GM18909 (cell line): Measurements from ENCODE around the gene LYRM4.
A peak's percentile ranks its signal among the peaks of the same experiment; 100 is the strongest.

ENCODE experiments used
- ATAC-seq: cut with Tn5 transposase; IDR thresholded peaks from one replicate; pipeline ENCODE4 v1.9.1; 2021; ENCODE audit warnings: mild to moderate bottlenecking; ENCODE audit not compliant: unreplicated experiment, poor library complexity

Gene LYRM4

DNA sequence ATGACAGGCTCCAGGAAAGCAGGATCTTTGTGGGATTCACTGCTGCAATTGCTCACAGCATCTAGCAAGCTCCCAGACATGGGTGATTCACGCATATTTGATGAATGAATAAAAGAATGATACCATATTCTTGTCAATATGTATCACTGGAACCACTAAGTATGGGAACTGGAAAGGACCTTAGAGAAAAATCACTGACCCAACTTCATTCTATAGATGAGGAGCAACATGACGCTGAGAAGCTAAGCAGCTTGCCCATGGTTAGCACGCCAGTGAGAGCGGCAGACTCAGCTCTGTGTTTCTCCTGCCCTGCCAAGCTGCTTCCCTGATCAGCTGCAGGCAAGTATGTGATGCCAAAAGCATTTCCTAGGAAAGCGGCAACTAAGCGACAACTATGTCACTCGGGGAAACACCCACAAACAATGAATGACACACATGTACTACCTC lies 108.8 kb downstream of the LYRM4 start:
- no peak for ATAC-seq

DNA sequence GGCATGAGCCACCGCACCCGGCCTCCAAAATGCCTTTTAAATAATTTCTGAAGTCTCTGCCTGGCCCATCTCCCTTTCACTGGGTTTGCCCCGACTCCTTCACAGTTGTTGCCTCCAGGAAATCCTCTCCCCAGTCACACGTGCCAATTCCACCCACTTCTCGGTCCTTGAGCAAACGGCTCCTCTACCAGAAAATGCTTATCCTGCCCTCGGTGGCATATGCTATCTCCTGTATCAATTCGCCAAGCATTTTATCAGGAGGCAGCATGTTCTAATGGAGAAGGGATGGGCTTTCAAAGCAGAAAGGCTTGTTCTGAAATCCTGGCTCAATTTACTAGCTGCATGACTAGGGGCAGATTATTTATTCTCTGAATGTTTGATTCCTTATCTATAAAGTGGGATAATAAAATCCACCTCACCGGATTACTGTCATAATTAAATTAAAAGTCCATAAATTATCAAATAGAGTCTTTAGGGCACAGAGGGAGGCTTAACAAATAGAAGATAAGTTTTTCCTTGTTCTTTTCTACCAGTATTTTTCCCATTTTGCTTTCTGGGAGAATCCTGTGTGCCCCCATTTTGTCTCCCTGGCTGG lies 109.3 kb downstream of the LYRM4 start:
- no peak for ATAC-seq

DNA sequence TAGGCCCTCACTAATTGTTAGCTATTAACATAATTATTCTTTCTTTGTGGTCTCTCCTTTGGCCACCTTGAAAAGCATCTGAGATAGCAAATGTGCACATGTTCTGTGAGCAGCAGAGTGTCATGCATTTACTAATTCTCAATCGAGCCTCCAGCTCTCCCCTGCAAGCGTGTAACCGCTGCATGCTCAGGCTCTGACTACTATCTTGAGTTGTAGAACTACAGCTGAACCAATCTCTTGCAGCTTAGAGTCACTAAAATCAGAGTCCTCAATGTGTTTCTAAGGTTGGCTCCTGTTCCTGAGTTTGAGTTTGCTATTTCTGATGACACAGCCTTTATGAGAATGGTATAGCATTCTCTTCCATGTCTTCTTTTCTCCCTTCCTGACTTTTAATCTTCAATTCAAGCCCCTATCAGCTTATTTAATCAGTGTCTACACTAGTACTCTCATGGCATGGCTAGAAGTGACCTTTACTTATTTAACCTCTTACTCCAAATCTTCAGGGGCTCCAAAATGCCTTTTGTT lies 110.1 kb downstream of the LYRM4 start:
- ATAC-seq = no peak

DNA sequence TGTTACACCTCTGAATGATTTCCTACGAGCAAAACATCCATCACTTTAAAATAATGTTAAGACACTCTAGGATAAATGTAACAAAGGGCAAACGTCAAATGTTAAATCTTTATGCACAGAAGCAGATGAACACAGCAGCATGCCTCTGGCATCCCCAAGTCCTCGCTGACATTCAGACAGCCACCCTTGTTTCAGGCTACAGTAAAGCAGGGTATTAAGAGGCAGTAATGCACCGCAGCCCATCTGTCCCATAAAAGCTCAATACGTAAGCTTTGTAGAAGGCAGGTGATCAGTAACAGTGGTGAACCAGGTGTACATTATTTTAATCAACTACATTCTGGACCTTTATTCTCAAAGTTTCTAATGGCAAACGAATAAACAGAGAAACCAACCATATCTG lies 110.9 kb downstream of the LYRM4 start:
- ATAC-seq = no peak

DNA sequence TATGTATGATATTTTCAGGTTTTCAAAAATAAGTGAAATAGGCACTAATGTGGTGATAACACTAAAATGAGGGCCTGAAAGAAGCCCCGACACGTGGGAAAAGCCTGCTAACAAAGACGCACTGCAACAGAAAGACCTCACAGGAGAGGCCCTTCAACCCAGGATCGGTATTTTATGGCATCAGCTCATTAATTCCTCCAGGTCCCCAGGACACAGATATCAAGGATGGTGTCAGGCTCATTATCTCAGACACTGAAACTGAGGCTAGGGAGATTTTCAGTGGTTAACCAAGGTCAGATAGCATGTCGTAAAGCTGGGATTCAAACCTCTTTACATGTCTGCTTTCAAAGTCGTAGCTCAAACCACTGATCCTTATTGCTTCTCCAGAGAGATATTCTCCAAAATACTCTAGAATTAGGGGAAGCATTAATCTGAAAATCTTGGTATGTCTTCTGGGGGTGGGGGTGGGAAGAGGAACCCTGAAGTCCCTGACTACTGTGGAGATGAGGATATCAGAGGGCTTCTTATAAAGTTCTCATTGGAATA lies 111.5 kb downstream of the LYRM4 start:
- no peak for ATAC-seq

DNA sequence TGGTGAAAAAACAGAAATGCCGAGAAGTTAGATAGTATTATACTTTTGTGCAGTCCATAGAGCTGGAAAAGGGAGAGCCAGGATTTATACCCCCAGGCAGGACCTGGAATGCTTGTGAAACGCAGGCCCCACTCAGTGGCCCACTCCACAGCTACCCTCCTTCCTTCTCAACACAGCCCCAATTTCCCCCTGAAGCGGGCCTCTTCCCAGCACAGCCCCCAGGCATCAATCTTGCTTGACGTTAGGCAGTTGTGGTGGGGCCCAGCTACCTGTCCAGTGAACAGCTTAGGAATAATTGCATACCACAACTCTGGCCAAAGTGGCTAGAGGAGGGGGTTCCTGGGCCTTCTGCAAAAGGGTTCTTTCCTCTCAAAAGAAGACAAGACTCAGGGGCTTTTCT lies 114.4 kb downstream of the LYRM4 start:
- ATAC-seq = no peak

DNA sequence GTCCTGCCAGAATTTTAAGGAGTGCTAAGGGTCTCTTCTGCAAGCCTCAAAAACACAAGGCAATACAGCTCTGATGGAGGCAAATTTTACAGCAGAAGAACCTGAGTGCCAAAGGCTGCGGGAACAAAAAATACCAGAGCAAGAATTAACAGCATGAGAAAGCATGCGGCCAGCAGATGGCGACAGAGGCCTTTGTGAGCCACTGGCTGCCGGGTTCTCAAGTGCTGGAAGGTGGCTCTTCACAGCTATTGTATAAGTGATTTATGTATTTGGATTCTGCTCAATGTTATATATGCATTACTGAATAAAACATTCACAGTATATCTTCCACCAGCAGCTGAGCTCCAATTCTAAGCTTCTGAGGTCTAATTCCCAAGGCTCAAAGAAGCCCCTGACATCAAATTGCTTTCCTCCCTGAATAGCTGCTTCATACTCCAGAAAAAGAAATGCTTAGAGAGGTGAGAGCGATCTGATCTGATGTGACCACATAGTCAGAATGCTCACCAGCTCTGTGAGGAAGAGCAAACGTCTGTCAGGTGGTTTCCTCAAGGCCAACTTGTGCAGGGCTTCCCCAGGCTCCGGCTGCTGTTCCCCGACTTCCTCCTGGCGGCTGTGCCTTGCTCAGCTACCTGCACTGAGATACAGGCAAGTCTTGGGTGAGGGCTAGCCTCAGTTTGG lies 117.0 kb downstream of the LYRM4 start:
- ATAC-seq = peak; percentile 59

DNA sequence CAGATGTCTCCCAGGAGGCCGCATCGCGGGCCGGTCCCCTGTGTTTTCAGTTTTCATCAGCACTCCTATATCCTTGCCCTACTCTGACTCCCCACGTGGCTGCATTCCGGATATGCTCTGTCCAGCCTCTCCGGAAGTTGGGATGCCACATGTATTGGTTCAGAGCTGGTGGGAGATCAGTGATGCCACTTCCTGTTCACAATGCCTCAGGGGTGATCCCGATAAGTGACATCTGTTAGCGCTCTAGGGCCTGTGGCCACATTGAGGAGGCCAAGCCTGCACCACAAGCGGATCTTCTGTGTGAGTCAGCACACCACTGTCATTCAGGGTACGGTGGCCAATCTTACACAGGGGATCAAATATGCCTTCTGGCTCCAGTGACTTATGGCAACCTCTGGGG lies 117.8 kb downstream of the LYRM4 start:
- no peak for ATAC-seq

DNA sequence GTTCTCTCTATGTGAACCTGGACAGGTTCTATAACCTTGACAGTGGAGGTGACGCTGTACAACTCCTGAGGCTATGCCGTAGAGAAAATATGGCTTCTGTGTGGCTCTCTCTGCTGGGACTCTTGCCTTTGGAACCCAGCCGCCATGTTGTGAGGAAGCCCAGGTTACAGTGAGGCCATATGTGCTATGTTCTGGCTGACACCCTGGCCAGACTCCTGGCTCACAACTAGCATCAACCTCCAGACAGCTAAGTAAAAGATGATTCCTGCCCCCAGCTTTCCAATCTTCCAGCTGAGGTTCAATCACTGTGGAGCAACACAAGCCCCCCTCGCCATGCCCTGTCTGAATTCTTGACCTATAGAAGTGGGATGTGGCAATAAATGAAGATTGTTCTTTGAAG lies 118.6 kb downstream of the LYRM4 start:
- no peak for ATAC-seq

DNA sequence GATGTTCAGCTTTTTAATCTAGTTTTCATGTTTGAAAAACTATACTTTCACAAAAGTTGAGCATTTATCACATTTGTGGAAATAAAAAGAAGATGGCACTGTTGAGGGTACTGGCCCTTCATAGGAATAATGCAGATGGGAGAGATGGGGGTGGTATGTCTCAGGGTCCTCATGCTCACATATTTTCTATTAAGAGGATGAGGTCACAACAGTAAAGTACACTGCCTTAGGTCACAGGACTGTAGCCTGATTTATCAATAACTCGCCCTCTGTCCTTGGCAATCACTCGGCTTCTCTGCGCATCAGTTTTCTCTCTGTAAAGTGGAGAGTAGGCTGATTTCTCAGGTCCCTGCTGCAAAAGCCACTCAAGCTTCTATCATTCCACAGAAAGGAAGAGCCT lies 119.7 kb downstream of the LYRM4 start:
- ATAC-seq = no peak

DNA sequence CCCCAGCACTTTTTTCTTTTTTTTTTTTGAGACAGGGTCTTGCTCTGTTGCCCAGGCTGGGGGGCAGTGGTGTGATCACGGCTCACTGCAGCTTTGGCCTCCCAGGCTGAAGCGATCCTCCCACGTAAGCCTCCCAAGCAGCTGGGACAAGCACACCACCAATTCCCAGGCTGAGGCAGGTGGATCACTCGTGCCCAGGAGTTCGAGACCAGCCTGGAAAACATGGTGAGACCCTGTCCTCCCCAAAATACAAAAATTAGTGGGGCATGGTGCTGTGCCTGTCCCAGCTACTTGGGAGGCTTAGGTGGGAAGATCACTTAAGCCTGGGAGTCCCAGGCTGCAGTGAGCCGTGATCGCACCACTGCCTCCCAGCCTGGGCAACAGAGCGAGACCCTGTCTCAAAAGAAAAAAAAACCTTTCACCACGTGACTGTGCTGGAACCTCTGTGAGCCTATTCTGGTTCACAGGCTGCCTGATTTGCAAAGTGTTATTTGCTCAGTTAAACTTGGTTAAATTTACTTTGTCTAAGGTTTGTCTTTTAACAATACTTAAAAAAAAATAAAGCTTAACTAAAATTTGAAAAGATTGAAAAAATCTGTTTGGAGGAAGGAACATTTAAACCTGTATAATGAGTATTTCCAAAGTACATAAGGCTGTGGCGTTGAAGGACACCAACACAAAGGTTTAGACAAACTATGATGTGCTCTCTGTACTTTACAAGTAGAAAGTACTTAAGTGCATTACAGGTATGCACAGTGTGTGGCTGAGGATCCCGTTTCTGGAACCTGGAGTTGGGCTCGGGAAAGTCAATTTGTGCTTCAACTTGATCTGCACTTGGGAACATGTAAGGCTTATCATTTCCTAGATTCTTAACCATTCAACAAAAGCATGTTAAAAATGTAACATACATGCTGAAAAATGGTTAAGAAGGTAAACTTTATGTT lies 120.7 kb downstream of the LYRM4 start:
- no peak for ATAC-seq

DNA sequence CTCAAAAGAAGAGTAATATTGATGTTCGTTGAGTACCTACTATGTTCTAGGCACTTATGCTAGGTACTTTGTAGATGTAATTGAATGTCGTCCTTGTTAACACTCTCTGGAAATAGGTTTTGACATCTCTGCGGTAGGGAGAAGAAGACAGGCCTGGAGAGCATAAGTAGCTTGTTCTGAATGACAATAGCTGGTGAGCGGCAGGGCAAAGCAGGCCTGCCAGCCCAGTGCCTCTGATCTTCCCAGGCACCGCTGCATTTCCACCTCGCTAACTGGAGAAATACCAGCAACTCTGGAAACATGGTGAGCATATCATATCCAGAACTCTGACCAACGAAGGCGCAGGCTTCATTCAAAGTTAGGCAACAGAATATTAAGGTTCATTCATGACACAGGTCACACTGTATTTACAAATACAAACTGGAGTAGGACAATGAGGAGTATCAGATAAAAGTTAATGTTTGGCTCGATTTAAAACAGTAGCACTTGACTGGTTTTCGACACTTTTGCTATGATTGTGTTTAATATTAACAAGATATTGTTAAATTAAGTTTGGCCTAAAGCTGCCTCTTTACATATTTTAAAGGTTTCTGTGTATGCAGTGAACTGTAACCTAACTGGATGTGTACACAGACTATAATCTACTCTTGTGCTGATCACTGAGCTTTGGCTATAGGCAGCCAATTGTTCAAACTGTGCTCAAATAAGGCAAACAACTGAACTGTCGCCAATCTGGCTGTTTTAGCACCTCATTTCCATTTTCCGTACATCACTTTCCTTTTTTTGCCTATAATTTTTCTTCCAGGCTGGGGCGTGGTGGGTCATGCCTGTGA lies 121.5 kb downstream of the LYRM4 start:
- no peak for ATAC-seq

DNA sequence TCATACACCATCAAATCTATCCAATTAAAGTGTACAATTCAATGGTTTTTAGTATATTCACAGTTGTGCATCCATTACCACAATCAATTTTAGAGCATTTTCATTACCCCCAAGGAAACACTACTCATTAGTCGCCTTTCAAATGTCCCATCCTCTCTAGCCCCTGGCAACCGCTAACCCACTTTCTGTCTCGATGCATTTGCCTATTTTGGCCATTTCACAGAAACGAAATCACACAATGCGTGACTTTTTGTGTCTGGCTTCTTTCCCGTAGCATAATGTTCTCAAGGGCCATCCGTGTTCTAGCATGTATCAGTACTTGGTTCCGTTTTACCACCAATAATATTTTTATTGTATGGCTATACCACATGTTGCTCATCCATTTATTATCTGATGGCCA lies 123.9 kb downstream of the LYRM4 start:
- no peak for ATAC-seq

DNA sequence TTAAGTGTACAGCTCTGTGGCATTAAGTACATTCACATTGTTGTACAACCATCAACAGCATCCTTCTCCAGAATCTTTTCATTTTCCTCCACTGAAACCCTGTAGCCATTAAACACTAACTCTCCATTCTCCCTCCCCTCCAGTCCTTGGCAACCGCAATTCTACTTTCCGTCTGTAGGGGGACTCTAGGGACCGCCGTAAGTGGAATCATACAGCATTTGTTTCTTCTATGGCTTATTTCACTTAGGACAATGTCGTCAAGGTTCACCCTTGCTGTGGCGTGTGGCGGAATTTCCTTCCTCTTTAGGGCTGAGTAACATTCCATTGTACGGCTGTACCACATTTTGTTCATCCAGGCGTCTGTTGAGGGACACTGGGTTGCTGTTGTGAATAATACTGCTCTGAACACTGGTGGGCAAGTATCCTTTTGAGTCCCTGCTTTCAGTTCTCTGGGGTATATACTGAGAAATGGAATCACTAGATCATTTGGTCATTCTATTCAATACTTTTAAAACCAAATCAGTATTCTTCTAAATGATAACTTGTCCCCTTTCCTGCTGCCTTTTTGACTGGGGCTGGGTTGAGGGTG lies 124.9 kb downstream of the LYRM4 start:
- no peak for ATAC-seq

DNA sequence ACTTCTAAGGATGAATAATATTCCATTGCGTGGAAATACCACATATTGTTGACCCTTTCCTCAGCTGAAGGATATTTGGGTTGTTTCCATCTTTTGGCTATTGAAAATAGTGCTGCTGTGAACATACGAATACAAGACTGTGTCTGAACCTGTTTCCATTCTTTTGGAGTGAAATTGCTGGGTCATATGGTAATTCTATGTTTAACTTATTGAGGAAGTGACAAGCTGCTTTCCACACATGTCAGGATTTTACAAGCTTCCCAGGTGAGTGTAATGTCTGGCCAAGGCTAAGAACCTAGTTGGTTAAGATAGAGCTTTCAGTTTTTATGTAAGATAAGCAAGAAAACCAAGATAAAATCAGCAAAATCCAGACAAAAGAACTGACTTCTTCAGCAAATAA lies 126.8 kb downstream of the LYRM4 start:
- ATAC-seq = no peak

DNA sequence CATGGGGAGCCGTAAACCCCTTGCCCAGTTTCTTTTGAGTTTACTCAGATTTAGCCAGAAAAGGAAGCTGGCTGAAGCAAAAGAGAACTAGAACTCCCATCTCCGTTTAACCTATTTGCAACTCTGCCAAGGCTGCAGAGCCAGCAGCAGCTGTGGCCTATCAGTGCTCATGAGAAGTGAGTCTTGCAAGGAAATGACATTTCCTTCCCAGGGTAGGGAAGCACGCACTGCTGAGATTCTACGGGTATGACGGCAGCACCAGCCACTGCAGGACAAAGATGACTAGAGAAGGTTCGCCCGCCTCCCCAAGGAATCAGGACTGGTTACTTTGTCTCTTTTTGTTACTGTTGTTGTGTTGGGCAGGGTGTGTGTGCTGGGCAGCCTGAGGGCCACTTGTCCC lies 128.0 kb downstream of the LYRM4 start:
- ATAC-seq = peak; percentile 73

DNA sequence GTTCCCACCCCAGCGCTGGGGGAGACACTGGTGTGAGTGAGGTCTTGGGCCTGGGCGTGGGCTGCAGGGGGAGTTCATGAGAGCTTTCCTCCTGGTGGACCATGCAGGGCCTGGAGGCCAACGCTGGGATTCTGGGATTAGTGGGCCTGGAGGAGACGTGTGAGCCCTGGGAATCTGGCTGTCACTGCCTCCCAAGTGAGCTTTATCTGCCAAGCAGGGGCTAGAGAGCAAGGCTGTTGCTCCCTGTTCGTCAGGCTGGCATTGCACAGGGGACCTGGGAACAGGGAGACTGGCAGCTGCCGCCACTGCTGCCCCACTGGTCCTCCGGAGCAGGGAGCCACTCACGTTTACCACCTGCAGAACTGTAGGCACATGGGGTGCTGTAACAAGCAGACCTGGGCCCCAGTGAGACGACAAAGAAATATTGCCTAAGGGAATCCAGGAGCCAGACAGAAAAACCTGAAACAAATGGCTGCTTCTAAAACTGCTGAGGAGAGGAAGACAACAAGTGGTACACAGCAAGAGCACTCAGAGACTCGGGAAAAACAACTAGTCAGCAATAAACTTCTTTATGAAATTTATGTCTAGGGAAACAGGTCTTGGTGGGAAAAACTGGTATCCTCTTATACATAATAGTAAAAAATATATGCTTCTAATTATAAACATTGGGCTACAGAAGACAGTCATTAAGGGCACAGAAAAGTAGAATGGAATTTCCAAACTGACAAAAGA lies 130.4 kb downstream of the LYRM4 start:
- ATAC-seq = no peak

DNA sequence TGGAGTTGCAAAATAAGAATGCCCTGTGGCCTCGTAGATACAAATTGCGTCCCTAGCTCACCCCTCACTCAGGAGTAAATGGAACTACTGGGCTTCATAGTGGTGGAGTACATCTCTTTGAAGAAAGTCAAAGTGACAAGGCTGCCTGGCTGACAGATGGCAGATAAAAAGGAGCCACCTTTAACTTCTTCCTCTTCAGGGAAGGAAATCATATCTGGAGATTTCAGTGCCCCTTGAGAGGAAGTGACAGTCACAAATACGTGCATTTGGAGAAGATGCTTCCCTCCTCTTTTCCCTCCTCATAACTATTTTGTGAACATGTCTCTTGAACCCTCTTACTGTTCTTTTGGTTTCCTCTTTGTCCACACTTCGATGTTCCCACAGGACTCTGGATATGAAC lies 132.4 kb downstream of the LYRM4 start:
- ATAC-seq = no peak
